Muscle of leg (tissue), 11 donors: Measurements from ENCODE around the gene GPAM. TPM values are rescaled to one million over a fixed set of nuclear protein-coding genes. Genes with fewer than 3 reads are reported as not detected.

ENCODE experiments used
- DNase-seq: peaks from one replicate; pipeline ENCODE4 v3.0.0; 2013
- H3K27ac ChIP-seq: one replicate; pipeline ENCODE4 v1.5.1; 2013; ENCODE audit warnings: mild to moderate bottlenecking, low read length, control low read depth
- H3K27me3 ChIP-seq: one replicate; pipeline ENCODE4 v1.6.1; 2013; ENCODE audit warnings: low read length; ENCODE audit not compliant: control insufficient read depth, insufficient read depth
- H3K36me3 ChIP-seq: one replicate; pipeline ENCODE4 v1.6.1; 2013; ENCODE audit warnings: low read length; ENCODE audit not compliant: control insufficient read depth, insufficient read depth
- H3K4me1 ChIP-seq: one replicate; pipeline ENCODE4 v1.6.1; 2013; ENCODE audit warnings: low read length; ENCODE audit not compliant: control insufficient read depth, insufficient read depth
- H3K4me3 ChIP-seq: one replicate; pipeline ENCODE4 v1.5.1; 2013; ENCODE audit warnings: low read length, control low read depth
- H3K9me3 ChIP-seq: replicated peaks from 2 replicates; pipeline ENCODE4 v1.6.1; 2013; ENCODE audit warnings: low read depth, low read length; ENCODE audit not compliant: control insufficient read depth
- WGBS: methylation state at CpG from one replicate; pipeline ENCODE4 v1.1.5; 2013; ENCODE audit warnings: missing lambda C conversion rate; ENCODE audit not compliant: insufficient coverage; 5-methylcytosine and 5-hydroxymethylcytosine counted together
- polyA plus RNA-seq, 8 donors: library from polyadenylated mRNA; unstranded; fragments of 120-200 nt; gene quantifications; one replicate each; pipeline versions ENCODE4 v1.2.1 to v1.2.3, GENCODE V29; 2013; ENCODE audit warnings: inconsistent platforms in 1 of 8, low replicate concordance in 1 of 8; ENCODE audit not compliant: insufficient read length in 8 of 8, insufficient read depth in 1 of 8
- total RNA-seq: library from RNA; stranded (reverse); fragments of 120-200 nt; gene quantifications from one replicate; pipeline ENCODE4 v1.2.4, GENCODE V29; 2013

GPAM gene
- total and polyA plus RNA-seq, 9 donors = 7.0 to 14.9 (median 10.4) TPM

DNA sequence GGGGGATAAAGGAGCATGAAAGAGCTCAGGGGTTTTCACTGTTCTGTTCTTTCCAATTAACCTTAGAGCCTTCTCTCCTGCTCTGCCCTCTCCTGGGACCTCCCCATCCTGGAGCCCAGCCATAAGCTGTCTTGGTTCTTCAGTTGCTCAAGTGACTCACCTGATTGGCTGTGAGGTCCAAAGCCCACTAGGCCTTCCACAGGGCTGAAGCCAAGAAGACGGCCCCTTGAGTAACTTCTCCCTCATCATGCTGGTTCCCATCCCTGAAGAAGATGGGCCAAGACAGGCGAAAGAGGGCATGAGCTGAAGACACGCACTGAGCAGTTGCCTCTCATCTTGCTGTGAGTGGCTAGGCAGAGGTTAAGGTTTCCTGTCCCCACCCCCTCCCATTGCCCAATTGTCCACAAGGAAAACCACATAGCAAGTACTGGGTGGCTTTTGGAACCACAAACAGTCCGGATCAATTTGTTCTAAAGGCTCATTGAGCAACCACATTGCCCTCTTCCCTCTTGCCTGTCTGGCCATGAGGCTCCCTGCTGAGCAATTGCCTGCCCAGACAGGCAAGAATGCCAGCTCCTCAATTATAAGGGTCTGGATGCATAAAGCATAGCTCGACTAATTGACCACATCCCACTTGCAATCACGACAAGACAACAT is 43.9 kb upstream of the GPAM start:
- DNase-seq = no peak
- no peak overlapping the region for H3K27ac ChIP-seq
- 58% methylated on average over 2 of the region's 6 CpGs for WGBS
- no peaks in the 10 kb centered on the region for H3K36me3 ChIP-seq
- no peaks in the 10 kb centered on the region for H3K9me3 ChIP-seq
- H3K4me1 ChIP-seq = no peaks in the 10 kb centered on the region
- H3K4me3 ChIP-seq = no peak overlapping the region
- H3K27me3 ChIP-seq = no peaks in the 10 kb centered on the region

DNA sequence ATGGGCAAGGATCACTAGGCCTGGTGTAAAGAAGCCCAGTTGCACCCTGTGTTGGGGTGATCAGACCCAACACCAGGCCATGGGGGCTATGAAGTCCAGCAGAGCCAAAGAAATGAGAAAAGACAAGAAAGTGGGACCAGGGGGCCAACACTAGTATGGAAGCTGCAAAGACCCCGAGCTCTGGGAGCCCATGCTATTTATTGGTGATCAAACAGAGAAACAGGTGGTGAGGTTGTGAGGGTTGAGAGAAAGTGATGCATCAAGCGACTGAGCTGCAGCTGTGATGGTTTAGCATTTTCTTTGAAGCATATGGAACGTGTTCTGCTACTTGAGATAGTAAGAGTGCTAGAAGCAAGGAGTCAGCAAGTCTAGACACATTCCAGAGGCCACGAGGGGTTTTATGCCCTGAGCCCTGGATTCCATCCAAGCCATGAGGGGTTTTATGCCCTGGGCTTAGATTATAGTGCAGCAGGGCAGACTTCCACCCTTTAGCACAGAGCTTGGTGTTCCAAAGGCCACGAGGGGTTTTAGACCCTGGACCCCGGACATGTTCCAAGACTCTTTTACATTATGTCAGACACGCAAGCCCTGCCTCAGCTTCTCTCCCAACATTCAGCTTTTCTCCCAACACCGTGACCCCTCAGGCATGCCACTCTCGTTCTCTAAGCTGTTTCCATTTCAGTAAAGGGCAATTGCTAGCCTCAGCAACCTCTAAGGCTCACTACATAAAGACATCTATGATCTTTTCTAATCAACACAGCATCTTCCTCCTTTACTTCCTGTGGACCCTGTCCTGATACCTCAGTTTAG is 43.1 kb upstream of the GPAM start:
- H3K4me3 ChIP-seq = no peak overlapping the region
- no peaks in the 10 kb centered on the region for H3K36me3 ChIP-seq
- 74% methylated on average over 8 of the region's 9 CpGs for whole genome bisulfite sequencing
- no peaks in the 10 kb centered on the region for H3K27me3 ChIP-seq
- no peaks in the 10 kb centered on the region for H3K9me3 ChIP-seq
- H3K27ac ChIP-seq = no peak overlapping the region
- H3K4me1 ChIP-seq = no peaks in the 10 kb centered on the region
- DNase-seq = no peak

GRCh38 chr10:112225771-112226438 is 42.3 kb upstream of the GPAM start:
- no peaks in the 10 kb centered on the region for H3K36me3 ChIP-seq
- 100% methylated on average over 1 of the region's 4 CpGs for WGBS
- H3K9me3 ChIP-seq = no peaks in the 10 kb centered on the region
- no peak overlapping the region for H3K27ac ChIP-seq
- H3K27me3 ChIP-seq = no peaks in the 10 kb centered on the region
- H3K4me3 ChIP-seq = no peak overlapping the region
- H3K4me1 ChIP-seq = no peaks in the 10 kb centered on the region
- DNase-seq = no peak

DNA sequence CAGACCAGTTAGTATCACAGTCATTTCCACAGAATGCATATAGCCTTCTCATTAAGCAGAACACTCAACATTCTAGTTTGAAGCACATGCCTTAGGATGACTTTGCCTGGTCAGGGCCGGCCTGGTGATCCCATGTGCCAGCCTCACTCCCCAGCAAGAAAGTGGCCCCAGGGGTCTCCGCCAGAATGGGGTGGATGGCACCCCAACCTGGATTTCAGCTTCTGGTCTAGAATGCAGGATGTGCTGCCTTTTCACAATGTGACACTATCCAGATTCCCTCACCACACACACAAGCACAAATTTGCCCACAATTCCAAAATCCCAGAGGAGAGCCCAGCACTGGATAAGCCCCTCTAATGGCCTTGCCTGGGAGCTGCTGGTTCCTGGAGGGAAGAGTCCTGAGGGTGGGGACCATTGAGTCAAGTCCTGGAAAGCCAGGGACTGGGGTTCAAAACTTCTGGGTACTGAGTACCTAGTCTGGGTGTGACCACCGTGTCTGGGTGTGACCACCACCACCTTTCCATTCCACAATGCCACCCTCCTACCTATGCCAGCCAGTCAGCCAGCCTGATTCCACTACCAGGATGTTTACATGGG is 41.5 kb upstream of the GPAM start:
- Histone ChIP-seq H3K36me3 (no peaks in the 10 kb centered on the region), H3K9me3 (peaks cover under 1% of the 10 kb centered on the region), H3K4me1 (no peaks in the 10 kb centered on the region), H3K27ac (no peak overlapping the region), H3K4me3 (no peak overlapping the region), H3K27me3 (no peaks in the 10 kb centered on the region)
- WGBS = 100% methylated on average over 1 of the region's 3 CpGs
- DNase-seq = no peak

GRCh38 chr10:112223725-112224124 is 40.2 kb upstream of the GPAM start:
- Histone ChIP-seq H3K27me3 (peaks cover 2% of the 10 kb centered on the region), H3K4me1 (no peaks in the 10 kb centered on the region)
- no CpG with 5 or more reads among the region's 2 CpGs for WGBS

GRCh38 chr10:112222799-112223198 is 39.2 kb upstream of the GPAM start:
- H3K36me3 ChIP-seq = no peaks in the 10 kb centered on the region
- H3K27ac ChIP-seq = no peak overlapping the region
- H3K27me3 ChIP-seq = peaks cover 2% of the 10 kb centered on the region
- peaks cover 2% of the 10 kb centered on the region for H3K9me3 ChIP-seq
- DNase-seq = no peak
- 80% methylated on average over 2 of the region's 2 CpGs for WGBS
- H3K4me3 ChIP-seq = no peak overlapping the region
- no peaks in the 10 kb centered on the region for H3K4me1 ChIP-seq

More at GRCh38 chr10:112223725-112224124, 40.2 kb upstream of the GPAM start:
- Histone ChIP-seq H3K27ac (no peak overlapping the region), H3K36me3 (no peaks in the 10 kb centered on the region), H3K4me3 (no peak overlapping the region), H3K9me3 (peaks cover 2% of the 10 kb centered on the region)
- no peak for DNase-seq

GRCh38 chr10:112221545-112221944 is 38.0 kb upstream of the GPAM start:
- no peak for DNase-seq
- H3K9me3 ChIP-seq = peaks cover 2% of the 10 kb centered on the region
- peaks cover 4% of the 10 kb centered on the region for H3K27me3 ChIP-seq
- no peak overlapping the region for H3K4me3 ChIP-seq
- H3K27ac ChIP-seq = no peak overlapping the region
- WGBS = no CpG with 5 or more reads among the region's 3 CpGs
- H3K36me3 ChIP-seq = no peaks in the 10 kb centered on the region
- H3K4me1 ChIP-seq = no peaks in the 10 kb centered on the region

GRCh38 chr10:112218960-112219359 is 35.4 kb upstream of the GPAM start:
- H3K4me3 ChIP-seq = no peak overlapping the region
- 50% methylated on average over 1 of the region's 2 CpGs for WGBS
- no peak for DNase-seq
- no peaks in the 10 kb centered on the region for H3K4me1 ChIP-seq
- H3K36me3 ChIP-seq = no peaks in the 10 kb centered on the region
- peaks cover 4% of the 10 kb centered on the region for H3K27me3 ChIP-seq
- no peak overlapping the region for H3K27ac ChIP-seq
- H3K9me3 ChIP-seq = peaks cover 2% of the 10 kb centered on the region

DNA sequence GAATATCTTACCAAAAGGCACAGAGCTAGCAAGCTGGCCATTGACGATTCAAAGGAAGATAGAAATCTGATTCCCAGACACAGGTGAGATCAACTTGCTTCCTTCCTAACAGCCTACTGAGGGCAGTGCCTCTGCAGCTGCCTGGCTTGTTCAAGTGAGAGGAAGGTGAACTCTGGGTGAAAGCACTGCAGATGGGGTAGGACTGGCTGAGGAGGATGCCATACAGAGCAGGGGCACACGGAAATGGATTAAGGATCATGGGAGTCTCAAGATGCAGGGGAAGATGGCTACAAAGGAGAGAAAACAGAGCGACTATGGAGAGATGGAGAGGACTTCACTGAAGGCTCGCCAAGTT is 34.4 kb upstream of the GPAM start:
- Histone ChIP-seq H3K27me3 (peaks cover 4% of the 10 kb centered on the region), H3K4me3 (no peak overlapping the region), H3K9me3 (peaks cover 2% of the 10 kb centered on the region), H3K4me1 (no peaks in the 10 kb centered on the region), H3K36me3 (no peaks in the 10 kb centered on the region), H3K27ac (no peak overlapping the region)
- 85% methylated on average over 3 of the region's 4 CpGs for WGBS
- DNase-seq = no peak
